ENCODE measurements around the gene CACNA1C. TPM values are rescaled to one million over a fixed set of nuclear protein-coding genes. Genes with fewer than 3 reads are reported as not detected.

The CACNA1C gene
- total RNA-seq, 1 donor from 2014 or later, result 0.02 TPM

GRCh38 chr12:2578772-2579171, 526.0 kb downstream of the CACNA1C start:
- no peak for DNase-seq
- no peaks in the 10 kb centered on the region for H3K9me3 Mint-ChIP-seq
- no peaks in the 10 kb centered on the region for H3K36me3 Mint-ChIP-seq (ENCODE audit: low read depth)
- H3K27me3 Mint-ChIP-seq, result peaks cover 22% of the 10 kb centered on the region
- H3K27ac Mint-ChIP-seq, result no peak overlapping the region
- H3K4me3 Mint-ChIP-seq, result no peak overlapping the region
- POLR2A ChIA-PET, result interaction anchor here (0.6 kb wide), 1 partner anchor 12 kb away, joined by 3 read pairs; no protein-coding TSS in a partner anchor
- ATAC-seq (ENCODE audit: low read depth), result no peak
- intact Hi-C loops (cut with micrococcal nuclease), result no loop called here
- CTCF ChIA-PET, result no interaction called here
- no peak for TF ChIP-seq CTCF (IDR thresholded peaks at IDR 0.05)
- H3K4me1 Mint-ChIP-seq, result no peaks in the 10 kb centered on the region

GRCh38 chr12:2580821-2581220, 528.0 kb downstream of the CACNA1C start:
- Mint-ChIP-seq H3K4me1 (no peaks in the 10 kb centered on the region), H3K27ac (no peak overlapping the region), H3K27me3 (peaks cover 27% of the 10 kb centered on the region), H3K4me3 (no peak overlapping the region), H3K9me3 (no peaks in the 10 kb centered on the region), H3K36me3 (ENCODE audit: low read depth) (no peaks in the 10 kb centered on the region)
- intact Hi-C loops (cut with micrococcal nuclease), result no loop called here
- no peak for ATAC-seq (ENCODE audit: low read depth)
- POLR2A ChIA-PET, result no interaction called here
- CTCF ChIA-PET, result no interaction called here
- TF ChIP-seq CTCF (IDR thresholded peaks at IDR 0.05), result no peak
- no peak for DNase-seq

- H3K27ac Mint-ChIP-seq, result no peak overlapping the region
- H3K9me3 Mint-ChIP-seq, result no peaks in the 10 kb centered on the region
- intact Hi-C loops (cut with micrococcal nuclease), result no loop called here
- ATAC-seq (ENCODE audit: low read depth), result no peak
- DNase-seq, result no peak
- ChIA-PET CTCF (no interaction called here), POLR2A (no interaction called here)
- H3K36me3 Mint-ChIP-seq (ENCODE audit: low read depth), result no peaks in the 10 kb centered on the region
- peaks cover 27% of the 10 kb centered on the region for H3K27me3 Mint-ChIP-seq
- no peak overlapping the region for H3K4me3 Mint-ChIP-seq
- no peaks in the 10 kb centered on the region for H3K4me1 Mint-ChIP-seq
- TF ChIP-seq CTCF (IDR thresholded peaks at IDR 0.05), result no peak
Measured at GRCh38 chr12:2581293-2582045, 528.7 kb downstream of the CACNA1C start.

- intact Hi-C loops (cut with micrococcal nuclease), result no loop called here
- no peaks in the 10 kb centered on the region for H3K4me1 Mint-ChIP-seq
- ATAC-seq (ENCODE audit: low read depth) (no peak), DNase-seq (no peak)
- no peaks in the 10 kb centered on the region for H3K36me3 Mint-ChIP-seq (ENCODE audit: low read depth)
- peaks cover 28% of the 10 kb centered on the region for H3K27me3 Mint-ChIP-seq
- no peaks in the 10 kb centered on the region for H3K9me3 Mint-ChIP-seq
- ChIA-PET CTCF (no interaction called here), POLR2A (no interaction called here)
- H3K27ac Mint-ChIP-seq, result no peak overlapping the region
- no peak overlapping the region for H3K4me3 Mint-ChIP-seq
- TF ChIP-seq CTCF (IDR thresholded peaks at IDR 0.05), result no peak
Measured at GRCh38 chr12:2582631-2583030, 529.8 kb downstream of the CACNA1C start.

- ChIA-PET POLR2A (no interaction called here), CTCF (no interaction called here)
- Mint-ChIP-seq H3K9me3 (no peaks in the 10 kb centered on the region), H3K27me3 (peaks cover 30% of the 10 kb centered on the region), H3K4me3 (no peak overlapping the region), H3K4me1 (no peaks in the 10 kb centered on the region), H3K36me3 (ENCODE audit: low read depth) (no peaks in the 10 kb centered on the region), H3K27ac (no peak overlapping the region)
- intact Hi-C loops (cut with micrococcal nuclease), result no loop called here
- ATAC-seq (ENCODE audit: low read depth) (no peak), DNase-seq (no peak)
- no peak for TF ChIP-seq CTCF (IDR thresholded peaks at IDR 0.05)
Measured at GRCh38 chr12:2583091-2583497, 530.3 kb downstream of the CACNA1C start.

All from activated B cell treated with CpG ODN at 0.5 μM for 24 hours (primary cell).